ENCODE data around the gene RFNG. TPM values are rescaled to one million over a fixed set of nuclear protein-coding genes. Genes with fewer than 3 reads are reported as not detected.

Gene RFNG
- polyA plus RNA-seq, 3 donors = 34.4 to 35.7 (median 34.4) TPM

GRCh38 chr17:82017612-82018151, 33.9 kb downstream of the RFNG start:
- no peak for DNase-seq (ENCODE audit: low read depth in 3 of 3, low spot score in 2 of 3)

- no peak for DNase-seq (ENCODE audit: low read depth in 3 of 3, low spot score in 2 of 3)
Observed at GRCh38 chr17:82016875-82017459, 34.6 kb downstream of the RFNG start.

DNA sequence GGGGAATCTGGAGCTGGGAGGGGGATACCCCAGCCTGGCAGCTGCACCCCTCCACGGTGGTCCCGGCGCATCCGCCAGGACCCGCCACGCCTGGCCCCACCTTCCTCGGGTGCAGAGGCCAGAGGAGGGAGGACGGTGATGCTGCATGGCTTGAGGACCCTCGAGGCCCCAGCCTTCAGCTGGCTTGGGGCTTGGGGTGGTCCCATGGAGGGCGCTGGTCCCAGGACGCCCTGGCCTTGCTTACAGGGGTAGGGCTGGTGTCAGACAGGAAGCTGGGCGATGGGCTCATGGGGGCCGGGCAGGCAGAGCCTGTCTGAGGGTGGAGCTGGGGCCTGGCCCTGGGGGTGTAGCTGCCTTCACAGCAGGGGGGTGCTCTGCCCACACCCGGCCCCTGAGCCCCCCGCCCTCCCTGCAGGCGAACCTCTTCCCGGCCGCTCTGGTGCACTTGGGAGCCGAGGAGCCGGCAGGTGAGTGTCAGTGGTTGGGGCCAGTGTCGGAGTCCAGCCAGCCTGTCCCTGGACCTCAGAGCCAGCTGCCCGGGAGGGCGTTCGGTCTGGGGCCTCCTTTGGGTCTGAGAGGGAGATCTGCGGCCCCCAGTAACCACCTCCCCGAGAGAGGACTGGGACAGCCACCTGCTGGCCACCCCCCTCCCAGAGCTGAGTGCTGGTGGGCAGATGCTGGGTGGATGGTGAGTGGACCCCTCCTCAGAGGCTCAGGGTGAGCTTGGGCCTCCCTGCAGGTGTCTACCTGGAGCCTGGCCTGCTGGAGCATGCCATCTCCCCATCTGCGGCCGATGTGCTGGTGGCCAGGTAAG, 35.3 kb downstream of the RFNG start:
- no peak for DNase-seq (ENCODE audit: low read depth in 3 of 3, low spot score in 2 of 3)

GRCh38 chr17:82015311-82015971, 36.2 kb downstream of the RFNG start:
- DNase-seq (ENCODE audit: low read depth in 3 of 3, low spot score in 2 of 3) = no peak

GRCh38 chr17:82014971-82015310, 36.7 kb downstream of the RFNG start:
- DNase-seq (ENCODE audit: low read depth in 3 of 3, low spot score in 2 of 3) = no peak

- DNase-seq (ENCODE audit: low read depth in 3 of 3, low spot score in 2 of 3) = no peak
Observed at GRCh38 chr17:82014432-82014831, 37.2 kb downstream of the RFNG start.

DNA sequence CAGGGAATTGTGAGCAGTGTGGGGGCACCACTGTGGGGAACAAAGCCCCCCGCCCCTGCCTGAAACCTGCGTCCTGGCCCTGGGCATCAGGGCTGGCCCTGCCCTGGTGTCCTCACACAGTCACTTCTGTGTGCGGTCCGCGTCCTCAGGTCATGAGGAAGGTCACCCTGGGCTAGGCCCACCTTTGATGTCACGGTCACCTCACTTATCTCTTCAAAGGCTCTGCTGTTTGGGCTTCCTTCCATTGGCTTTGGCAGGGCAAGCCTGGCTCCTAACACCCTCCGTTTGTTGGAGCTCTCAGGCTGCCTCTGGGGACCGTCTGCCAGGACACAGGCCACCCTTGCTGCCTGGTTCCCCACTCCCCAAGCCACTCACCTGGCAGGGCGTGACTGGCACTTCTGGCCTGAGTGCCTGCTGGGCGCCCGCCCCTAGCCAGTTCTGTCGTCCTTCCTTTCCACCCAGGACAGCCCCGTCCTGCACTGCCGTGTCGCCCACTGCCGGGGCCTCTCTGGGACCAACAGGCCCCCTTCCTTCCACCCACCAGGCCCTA, 37.8 kb downstream of the RFNG start:
- no peak for DNase-seq (ENCODE audit: low read depth in 3 of 3, low spot score in 2 of 3)

GRCh38 chr17:82013341-82013740, 38.3 kb downstream of the RFNG start:
- no peak for DNase-seq (ENCODE audit: low read depth in 3 of 3, low spot score in 2 of 3)

- no peak for DNase-seq (ENCODE audit: low read depth in 3 of 3, low spot score in 2 of 3)
Observed at GRCh38 chr17:82012640-82013295, 38.8 kb downstream of the RFNG start.

GRCh38 chr17:82012261-82012639, 39.4 kb downstream of the RFNG start:
- no peak for DNase-seq (ENCODE audit: low read depth in 3 of 3, low spot score in 2 of 3)

DNA sequence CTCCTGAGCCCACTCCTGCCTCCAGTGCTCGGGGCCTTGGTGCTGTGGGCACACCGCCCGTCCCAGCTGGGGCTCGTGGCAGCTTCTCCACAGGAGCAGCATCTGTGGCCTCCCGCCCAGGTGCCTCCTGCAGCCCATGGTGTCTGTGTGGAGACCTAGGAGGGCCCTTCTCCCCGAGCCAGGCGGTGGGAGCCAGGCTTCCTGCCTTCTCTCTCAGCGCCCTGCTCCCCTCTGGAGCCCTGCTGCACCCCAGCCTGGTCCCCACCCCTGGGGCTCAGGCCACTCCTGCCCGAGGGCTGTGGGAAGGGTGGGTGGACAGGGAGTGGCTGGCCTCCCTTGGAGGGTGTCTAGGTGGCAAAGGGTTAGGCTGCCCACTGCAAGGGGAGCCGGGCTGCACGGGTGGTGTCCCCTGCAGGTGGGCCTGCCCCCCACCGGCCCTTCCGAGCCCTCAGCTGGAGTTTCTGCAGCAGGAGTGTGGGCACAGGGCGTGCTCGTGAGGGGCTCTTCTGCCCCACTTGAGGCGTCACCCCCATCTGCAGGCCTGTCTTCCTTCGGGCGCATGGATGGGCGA, 39.9 kb downstream of the RFNG start:
- DNase-seq (ENCODE audit: low read depth in 3 of 3, low spot score in 2 of 3) = no peak

DNA sequence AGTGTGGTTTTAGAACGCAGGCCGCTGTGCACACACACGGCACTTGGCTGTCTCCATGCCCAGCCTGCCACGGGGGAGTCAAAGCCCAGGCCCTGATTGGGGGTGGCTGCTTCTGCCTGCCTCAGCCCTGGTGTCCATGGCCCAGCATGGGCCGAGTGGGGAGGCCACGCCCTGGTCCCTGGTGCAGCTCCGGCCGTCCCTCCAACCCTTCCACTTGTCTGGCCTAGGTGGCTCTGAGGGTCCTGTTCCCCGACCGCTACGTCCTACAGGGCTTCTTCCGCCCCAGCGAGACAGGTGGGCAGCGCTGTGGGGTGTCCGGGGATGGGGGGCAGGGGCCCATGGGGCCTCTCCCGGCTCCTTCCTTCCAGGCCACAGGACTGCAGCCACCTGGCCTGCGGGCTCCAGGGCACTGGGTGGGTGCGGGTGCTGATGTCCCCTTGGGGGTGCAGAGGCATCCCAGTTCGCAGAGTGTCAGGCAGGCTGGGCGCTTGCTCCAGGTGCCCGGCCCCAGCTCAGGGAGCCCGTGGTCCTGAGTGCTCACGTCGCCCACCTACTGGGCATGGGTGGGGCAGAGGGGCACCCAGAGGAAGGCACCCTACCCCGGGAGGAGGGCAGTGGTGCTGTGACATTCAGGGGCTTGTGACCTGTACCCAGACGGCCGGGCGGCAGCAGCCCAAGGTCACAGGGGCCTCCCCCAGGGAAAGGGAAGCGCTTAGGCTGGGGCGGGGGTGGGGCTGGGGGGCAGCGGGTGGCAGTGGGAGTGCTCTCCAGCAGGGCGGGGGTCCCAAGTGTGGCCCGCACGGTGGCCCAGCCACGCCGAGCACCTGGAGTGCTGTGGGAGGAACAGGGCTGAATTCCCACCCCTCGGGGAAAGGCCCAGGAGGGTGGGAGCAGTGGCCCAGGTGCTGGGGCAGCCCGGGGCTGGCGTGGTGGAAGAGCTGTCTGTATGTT, 40.8 kb downstream of the RFNG start:
- DNase-seq (ENCODE audit: low read depth in 3 of 3, low spot score in 2 of 3) = no peak

- no peak for DNase-seq (ENCODE audit: low read depth in 3 of 3, low spot score in 2 of 3)
Observed at GRCh38 chr17:82009413-82009812, 42.2 kb downstream of the RFNG start.

GRCh38 chr17:82008941-82009405, 42.6 kb downstream of the RFNG start:
- no peak for DNase-seq (ENCODE audit: low read depth in 3 of 3, low spot score in 2 of 3)

- no peak for DNase-seq (ENCODE audit: low read depth in 3 of 3, low spot score in 2 of 3)
Observed at GRCh38 chr17:82008258-82008940, 43.2 kb downstream of the RFNG start.

DNA sequence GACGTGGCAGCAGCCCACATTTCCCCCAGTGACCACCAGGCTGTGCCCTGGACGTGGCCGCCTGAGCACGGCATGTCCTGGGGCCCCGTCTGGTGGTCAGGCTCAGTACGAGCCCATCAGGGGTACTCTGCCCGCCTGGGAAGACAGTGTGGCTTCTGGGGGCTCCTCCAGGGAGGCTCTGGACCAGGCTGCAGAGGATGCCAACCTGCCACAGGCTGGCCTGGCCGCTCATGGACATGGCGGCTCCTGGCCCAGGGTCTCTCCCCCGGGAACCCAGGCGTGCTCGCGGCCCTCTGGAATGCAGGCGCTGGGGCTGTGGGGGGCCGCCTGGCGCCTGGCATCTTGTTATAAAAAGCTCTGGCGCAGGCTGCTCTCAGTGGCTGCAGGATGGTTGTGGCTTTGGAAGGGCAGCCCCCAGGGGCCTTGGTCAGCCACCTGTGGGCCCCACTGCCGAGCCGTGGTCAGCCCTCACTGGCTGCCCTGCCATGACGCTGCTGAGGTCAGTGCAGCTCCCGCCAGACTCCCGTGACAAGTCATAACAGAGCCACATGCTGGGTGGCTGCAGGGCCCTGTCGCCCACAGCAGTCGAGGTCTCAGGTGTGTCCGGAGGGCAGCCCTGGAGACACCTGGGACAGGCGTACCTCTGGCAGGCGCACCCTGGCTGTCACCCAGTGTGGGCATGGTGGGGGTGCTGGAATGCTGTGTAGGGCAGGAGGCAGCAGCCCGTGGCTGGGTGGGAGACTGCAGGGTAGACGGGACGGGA, 43.9 kb downstream of the RFNG start:
- DNase-seq (ENCODE audit: low read depth in 3 of 3, low spot score in 2 of 3) = no peak

GRCh38 chr17:82007228-82007494, 44.5 kb downstream of the RFNG start:
- DNase-seq (ENCODE audit: low read depth in 3 of 3, low spot score in 2 of 3) = no peak

DNA sequence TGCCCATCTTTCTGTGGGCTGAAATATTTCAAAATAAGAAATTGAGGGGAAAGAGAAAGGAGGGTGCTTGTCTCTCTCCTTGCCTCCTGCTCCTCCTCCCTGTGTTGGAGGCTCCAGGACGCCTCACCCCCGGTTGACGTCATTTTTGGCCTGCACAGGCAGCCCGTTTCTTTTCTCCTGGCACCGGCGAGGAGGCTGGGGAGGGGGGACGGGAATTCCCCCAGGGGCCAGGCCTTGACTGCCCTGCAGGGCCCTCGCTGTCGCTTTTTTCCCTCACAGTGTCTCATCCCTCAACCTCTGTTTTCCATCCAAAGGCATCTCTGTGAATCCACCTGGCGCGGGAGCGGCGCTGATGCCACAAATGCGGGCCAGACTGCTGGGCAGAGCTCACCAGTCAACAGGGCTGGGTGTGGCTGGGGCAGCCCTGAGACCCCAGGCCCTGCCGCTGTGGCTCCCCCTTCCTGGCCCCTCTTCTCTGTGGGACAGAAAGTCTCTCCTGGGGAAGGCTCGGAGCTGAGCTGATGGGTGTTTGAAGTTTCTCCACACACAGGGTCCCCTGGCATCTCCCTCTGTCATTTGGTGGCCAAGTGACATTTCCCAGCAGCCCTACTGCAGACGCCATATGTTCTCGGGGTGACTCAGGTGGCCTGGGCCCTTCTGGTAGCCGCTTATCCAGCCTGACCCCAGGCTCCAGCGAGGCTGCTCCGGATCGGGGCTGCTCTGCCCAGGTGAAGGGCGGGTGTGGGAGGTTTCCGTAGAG, 45.0 kb downstream of the RFNG start:
- DNase-seq (ENCODE audit: low read depth in 3 of 3, low spot score in 2 of 3) = no peak

All from right renal cortex interstitium (tissue), 3 donors.